Prostate gland (tissue), 2 donors: ENCODE data around the gene SLC39A7.

ENCODE experiments used
- POLR2AphosphoS5 ChIP-seq: sonication (generic); formaldehyde crosslinking; IDR thresholded peaks from one replicate; pipeline ENCODE4 v1.6.1; 2017; ENCODE audit warnings: antibody characterized with exemption
- TF ChIP-seq, protein P1 (sequence below), 4 experiments: fragments of 200-600 bp in 2 of 4; fragments of 450-650 bp in 2 of 4; sonication (generic) in 2 of 4; IDR thresholded peaks; 1 replicate in 3 of 4; 2 replicates in 1 of 4; pipeline ENCODE4 v1.5.1; 2016 to 2019; ENCODE audit warnings: antibody characterized with exemption in 4 of 4, mild to moderate bottlenecking in 2 of 4, moderate library complexity in 2 of 4

DNA sequence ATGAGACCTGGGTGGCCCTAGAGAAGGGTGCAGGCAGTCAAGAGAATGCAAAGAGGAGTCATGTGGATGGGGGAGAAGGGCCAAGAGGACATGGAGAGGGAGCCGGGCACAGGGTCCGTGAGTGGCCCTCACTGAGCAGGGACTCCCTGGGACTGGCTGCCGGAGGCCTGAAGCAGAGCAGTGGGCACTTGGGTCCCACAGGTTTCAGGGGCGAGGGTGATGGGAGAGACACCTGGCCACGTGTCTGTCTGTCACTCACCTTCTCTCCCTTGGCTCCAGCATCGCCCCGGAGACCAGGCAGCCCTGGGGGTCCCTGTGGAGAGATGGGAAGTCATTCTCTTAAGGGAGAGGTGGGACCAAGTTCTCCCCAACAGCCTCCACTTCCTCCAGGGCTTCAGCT lies 33.9 kb upstream of the SLC39A7 start:
- no peak for TF ChIP-seq POLR2AphosphoS5
- TF ChIP-seq, protein P1, sequence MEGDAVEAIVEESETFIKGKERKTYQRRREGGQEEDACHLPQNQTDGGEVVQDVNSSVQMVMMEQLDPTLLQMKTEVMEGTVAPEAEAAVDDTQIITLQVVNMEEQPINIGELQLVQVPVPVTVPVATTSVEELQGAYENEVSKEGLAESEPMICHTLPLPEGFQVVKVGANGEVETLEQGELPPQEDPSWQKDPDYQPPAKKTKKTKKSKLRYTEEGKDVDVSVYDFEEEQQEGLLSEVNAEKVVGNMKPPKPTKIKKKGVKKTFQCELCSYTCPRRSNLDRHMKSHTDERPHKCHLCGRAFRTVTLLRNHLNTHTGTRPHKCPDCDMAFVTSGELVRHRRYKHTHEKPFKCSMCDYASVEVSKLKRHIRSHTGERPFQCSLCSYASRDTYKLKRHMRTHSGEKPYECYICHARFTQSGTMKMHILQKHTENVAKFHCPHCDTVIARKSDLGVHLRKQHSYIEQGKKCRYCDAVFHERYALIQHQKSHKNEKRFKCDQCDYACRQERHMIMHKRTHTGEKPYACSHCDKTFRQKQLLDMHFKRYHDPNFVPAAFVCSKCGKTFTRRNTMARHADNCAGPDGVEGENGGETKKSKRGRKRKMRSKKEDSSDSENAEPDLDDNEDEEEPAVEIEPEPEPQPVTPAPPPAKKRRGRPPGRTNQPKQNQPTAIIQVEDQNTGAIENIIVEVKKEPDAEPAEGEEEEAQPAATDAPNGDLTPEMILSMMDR (IDR thresholded peaks at IDR 0.05) = no peak
